ENCODE measurements around the gene DDX1. TPM values are rescaled to one million over a fixed set of nuclear protein-coding genes. Genes with fewer than 3 reads are reported as not detected.
A peak's percentile ranks its signal among the peaks of the same experiment; 100 is the strongest.

DDX1 gene
- total and polyA plus RNA-seq, 9 of the 15 experiments (the other 6 are each of a cell fraction or from before 2014, with no cell fraction given) = 116 to 277 (median 232) TPM

DNA sequence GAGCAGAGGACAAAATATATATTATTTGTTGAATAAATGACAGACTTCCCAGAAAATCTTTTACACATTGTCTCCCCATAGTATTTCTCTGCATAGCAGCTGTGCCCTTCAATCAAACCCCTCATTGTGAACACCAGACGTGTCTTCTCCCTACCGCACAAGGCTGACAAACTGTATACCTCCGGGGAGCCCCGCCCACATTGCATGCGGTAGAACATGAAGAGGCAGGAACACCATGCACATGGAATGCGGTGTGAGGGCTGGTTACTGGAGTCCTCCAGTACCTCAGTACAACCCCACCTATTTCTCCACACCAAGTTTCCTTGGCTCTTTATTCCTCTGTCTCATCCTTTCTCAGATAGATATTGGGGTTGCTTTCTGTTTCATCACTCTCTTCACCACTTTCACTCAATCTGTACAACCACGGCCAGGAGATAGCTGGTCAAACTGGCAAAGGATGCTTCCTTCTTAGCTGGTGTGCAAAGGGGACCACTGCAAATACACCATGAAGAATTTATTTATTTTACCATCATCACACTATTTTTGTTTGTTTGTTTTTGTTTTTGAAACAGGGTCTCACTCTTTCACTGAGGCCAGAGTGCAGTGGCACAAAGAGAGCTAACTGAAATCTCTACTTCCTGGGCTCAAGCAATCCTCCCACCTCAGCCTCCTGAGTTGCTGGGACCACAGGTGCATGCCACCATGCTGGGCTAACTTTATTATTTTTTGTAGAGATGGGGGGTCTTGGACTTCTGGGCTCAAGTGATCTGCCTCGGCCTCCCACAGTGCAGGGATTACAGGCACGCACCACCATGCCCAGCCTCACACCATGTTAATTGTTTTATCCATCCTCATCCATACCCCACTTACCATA, 28.2 kb upstream of the DDX1 start (continued):
- TF ChIP-seq, protein P1, sequence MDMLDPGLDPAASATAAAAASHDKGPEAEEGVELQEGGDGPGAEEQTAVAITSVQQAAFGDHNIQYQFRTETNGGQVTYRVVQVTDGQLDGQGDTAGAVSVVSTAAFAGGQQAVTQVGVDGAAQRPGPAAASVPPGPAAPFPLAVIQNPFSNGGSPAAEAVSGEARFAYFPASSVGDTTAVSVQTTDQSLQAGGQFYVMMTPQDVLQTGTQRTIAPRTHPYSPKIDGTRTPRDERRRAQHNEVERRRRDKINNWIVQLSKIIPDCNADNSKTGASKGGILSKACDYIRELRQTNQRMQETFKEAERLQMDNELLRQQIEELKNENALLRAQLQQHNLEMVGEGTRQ (CRISPR knock-in tag; IDR thresholded peaks at IDR 0.05) = no peak
- no peak for TF ChIP-seq BRD4 (IDR thresholded peaks at IDR 0.05)
- TF ChIP-seq MCM5 (IDR thresholded peaks at IDR 0.05; ENCODE audit: low read depth) = no peak
- peak; percentile 68; the same call in 1 of the 2 replicates for TF ChIP-seq BACH1 (tag; IDR thresholded peaks at IDR 0.05)
- no peak for TF ChIP-seq ESRRB (CRISPR knock-in tag; IDR thresholded peaks at IDR 0.05; ENCODE audit: borderline replicate concordance)
- no peak for TF ChIP-seq ILF3 (IDR thresholded peaks at IDR 0.05; ENCODE audit: borderline replicate concordance)
- TF ChIP-seq FOXP4 (CRISPR knock-in tag; IDR thresholded peaks at IDR 0.05; ENCODE audit: borderline replicate concordance) = no peak
- TF ChIP-seq, protein P2, sequence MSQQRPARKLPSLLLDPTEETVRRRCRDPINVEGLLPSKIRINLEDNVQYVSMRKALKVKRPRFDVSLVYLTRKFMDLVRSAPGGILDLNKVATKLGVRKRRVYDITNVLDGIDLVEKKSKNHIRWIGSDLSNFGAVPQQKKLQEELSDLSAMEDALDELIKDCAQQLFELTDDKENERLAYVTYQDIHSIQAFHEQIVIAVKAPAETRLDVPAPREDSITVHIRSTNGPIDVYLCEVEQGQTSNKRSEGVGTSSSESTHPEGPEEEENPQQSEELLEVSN (IDR thresholded peaks at IDR 0.05; ENCODE audit: borderline replicate concordance in 1 of 2, extremely low read depth in 1 of 2, insufficient read depth in 1 of 2, insufficient read length in 1 of 2, low read depth in 1 of 2, low read length in 1 of 2, poor library complexity in 1 of 2, severe bottlenecking in 1 of 2) = peak; percentile 22 to 48
- TF ChIP-seq, protein P3, sequence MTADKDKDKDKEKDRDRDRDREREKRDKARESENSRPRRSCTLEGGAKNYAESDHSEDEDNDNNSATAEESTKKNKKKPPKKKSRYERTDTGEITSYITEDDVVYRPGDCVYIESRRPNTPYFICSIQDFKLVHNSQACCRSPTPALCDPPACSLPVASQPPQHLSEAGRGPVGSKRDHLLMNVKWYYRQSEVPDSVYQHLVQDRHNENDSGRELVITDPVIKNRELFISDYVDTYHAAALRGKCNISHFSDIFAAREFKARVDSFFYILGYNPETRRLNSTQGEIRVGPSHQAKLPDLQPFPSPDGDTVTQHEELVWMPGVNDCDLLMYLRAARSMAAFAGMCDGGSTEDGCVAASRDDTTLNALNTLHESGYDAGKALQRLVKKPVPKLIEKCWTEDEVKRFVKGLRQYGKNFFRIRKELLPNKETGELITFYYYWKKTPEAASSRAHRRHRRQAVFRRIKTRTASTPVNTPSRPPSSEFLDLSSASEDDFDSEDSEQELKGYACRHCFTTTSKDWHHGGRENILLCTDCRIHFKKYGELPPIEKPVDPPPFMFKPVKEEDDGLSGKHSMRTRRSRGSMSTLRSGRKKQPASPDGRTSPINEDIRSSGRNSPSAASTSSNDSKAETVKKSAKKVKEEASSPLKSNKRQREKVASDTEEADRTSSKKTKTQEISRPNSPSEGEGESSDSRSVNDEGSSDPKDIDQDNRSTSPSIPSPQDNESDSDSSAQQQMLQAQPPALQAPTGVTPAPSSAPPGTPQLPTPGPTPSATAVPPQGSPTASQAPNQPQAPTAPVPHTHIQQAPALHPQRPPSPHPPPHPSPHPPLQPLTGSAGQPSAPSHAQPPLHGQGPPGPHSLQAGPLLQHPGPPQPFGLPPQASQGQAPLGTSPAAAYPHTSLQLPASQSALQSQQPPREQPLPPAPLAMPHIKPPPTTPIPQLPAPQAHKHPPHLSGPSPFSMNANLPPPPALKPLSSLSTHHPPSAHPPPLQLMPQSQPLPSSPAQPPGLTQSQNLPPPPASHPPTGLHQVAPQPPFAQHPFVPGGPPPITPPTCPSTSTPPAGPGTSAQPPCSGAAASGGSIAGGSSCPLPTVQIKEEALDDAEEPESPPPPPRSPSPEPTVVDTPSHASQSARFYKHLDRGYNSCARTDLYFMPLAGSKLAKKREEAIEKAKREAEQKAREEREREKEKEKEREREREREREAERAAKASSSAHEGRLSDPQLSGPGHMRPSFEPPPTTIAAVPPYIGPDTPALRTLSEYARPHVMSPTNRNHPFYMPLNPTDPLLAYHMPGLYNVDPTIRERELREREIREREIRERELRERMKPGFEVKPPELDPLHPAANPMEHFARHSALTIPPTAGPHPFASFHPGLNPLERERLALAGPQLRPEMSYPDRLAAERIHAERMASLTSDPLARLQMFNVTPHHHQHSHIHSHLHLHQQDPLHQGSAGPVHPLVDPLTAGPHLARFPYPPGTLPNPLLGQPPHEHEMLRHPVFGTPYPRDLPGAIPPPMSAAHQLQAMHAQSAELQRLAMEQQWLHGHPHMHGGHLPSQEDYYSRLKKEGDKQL (CRISPR knock-in tag; IDR thresholded peaks at IDR 0.05; ENCODE audit: borderline replicate concordance) = no peak
- no peak for TF ChIP-seq DNMT1 (IDR thresholded peaks at IDR 0.05)
- no peak for TF ChIP-seq NR2C2 (CRISPR knock-in tag; IDR thresholded peaks at IDR 0.05)
- 0 out of 2 replicates have a peak, but pooled peaks have one; percentile 14 for TF ChIP-seq NR2C2 (tag; IDR thresholded peaks at IDR 0.05)
- TF ChIP-seq, protein P4, sequence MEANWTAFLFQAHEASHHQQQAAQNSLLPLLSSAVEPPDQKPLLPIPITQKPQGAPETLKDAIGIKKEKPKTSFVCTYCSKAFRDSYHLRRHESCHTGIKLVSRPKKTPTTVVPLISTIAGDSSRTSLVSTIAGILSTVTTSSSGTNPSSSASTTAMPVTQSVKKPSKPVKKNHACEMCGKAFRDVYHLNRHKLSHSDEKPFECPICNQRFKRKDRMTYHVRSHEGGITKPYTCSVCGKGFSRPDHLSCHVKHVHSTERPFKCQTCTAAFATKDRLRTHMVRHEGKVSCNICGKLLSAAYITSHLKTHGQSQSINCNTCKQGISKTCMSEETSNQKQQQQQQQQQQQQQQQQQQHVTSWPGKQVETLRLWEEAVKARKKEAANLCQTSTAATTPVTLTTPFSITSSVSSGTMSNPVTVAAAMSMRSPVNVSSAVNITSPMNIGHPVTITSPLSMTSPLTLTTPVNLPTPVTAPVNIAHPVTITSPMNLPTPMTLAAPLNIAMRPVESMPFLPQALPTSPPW (CRISPR knock-in tag; IDR thresholded peaks at IDR 0.05) = 0 out of 2 replicates have a peak, but pooled peaks have one; percentile 9
- TF ChIP-seq MTF1 (CRISPR knock-in tag; IDR thresholded peaks at IDR 0.05; ENCODE audit: borderline replicate concordance) = no peak

Measured in K562 (cell line).